ENCODE data around the gene SLC44A3. TPM values are rescaled to one million over a fixed set of nuclear protein-coding genes. Genes with fewer than 3 reads are reported as not detected.

The SLC44A3 gene
- total and polyA plus RNA-seq, 2 of the 13 experiments (the other 11 are each of a cell fraction or from before 2014, with no cell fraction given), result 6.8 to 14.1 TPM

DNA sequence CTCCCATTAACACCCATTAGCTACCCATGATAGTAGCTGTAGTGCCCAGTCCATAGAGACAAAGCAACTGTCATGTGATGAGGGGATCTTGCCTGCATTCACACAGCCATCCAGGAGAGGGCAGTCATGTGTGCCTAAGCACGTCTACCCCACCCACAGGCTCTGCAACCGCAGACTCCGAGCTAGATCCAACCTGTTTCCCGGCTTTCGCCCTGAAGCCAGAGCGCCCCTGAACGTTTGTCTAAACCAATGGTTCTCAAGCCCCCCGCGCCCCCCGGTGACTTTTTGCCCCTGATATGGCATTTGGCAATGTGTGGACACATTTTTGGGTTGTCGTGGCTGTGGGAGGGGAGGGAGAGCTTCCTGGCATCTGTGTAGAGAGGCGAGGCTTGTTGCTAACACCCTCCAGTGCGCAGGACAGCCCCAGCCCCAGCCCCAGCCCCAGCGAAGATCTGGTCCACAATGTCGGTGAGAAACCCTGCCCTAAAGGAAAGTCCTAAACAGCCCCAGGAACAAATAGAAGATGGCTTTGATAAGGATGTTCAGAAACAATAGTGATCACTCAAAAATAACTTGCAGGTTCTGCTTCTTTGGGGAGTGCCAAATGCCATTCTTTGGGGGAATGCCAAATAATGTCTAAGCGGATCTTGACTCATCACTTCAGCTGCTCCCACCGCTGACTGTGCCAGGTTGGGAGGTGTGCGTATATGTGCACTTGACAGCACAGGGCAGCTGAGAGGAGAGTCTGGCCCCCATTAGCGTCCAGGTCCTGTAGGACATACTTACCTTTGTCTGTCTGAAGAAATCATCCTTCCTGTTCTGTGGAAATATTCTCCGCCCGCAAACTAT, 34.5 kb downstream of the SLC44A3 start (continued):
- TF ChIP-seq HNF1B (CRISPR knock-in tag; IDR thresholded peaks at IDR 0.05) (peak; percentile 60; the same call in 1 of the 2 replicates), ZMYM4 (CRISPR knock-in tag; IDR thresholded peaks at IDR 0.05) (peak; percentile 80; the same call in 1 of the 2 replicates), ZNF510 (CRISPR knock-in tag; IDR thresholded peaks at IDR 0.05; ENCODE audit: low read depth) (no peak), SMC3 (IDR thresholded peaks at IDR 0.05; ENCODE audit: low read length) (peak; percentile 96), EED (CRISPR knock-in tag; IDR thresholded peaks at IDR 0.05) (no peak), MXI1 (IDR thresholded peaks at IDR 0.05; ENCODE audit: borderline replicate concordance, low read depth, low read length) (peak; percentile 34; the same call in 1 of the 3 replicates), ZBTB1 (CRISPR knock-in tag; IDR thresholded peaks at IDR 0.05; ENCODE audit: borderline replicate concordance) (no peak), AKAP8 (CRISPR knock-in tag; IDR thresholded peaks at IDR 0.05) (no peak), KLF16 (CRISPR knock-in tag; IDR thresholded peaks at IDR 0.05) (0 out of 4 replicates have a peak, but pooled peaks of 1 of the 2 experiments have one; percentile 47), ZNF331 (CRISPR knock-in tag; IDR thresholded peaks at IDR 0.05) (peak; percentile 59; the same call in 1 of the 2 replicates), ZNF577 (CRISPR knock-in tag; IDR thresholded peaks at IDR 0.05; ENCODE audit: borderline replicate concordance, low read depth) (no peak), ATF2 (CRISPR knock-in tag; IDR thresholded peaks at IDR 0.05) (no peak), HDAC1 (CRISPR knock-in tag; IDR thresholded peaks at IDR 0.05) (no peak), SOX13 (IDR thresholded peaks at IDR 0.05) (no peak), SOX13 (CRISPR knock-in tag; conservative IDR thresholded peaks at IDR 0.05 in 1 of 2, IDR thresholded peaks at IDR 0.05 in 1 of 2) (peak in 1 of 2 experiments; percentile 32; a peak in 1 of 4 replicates), ZSCAN12 (CRISPR knock-in tag; IDR thresholded peaks at IDR 0.05) (no peak)
- TF ChIP-seq, protein P1, sequence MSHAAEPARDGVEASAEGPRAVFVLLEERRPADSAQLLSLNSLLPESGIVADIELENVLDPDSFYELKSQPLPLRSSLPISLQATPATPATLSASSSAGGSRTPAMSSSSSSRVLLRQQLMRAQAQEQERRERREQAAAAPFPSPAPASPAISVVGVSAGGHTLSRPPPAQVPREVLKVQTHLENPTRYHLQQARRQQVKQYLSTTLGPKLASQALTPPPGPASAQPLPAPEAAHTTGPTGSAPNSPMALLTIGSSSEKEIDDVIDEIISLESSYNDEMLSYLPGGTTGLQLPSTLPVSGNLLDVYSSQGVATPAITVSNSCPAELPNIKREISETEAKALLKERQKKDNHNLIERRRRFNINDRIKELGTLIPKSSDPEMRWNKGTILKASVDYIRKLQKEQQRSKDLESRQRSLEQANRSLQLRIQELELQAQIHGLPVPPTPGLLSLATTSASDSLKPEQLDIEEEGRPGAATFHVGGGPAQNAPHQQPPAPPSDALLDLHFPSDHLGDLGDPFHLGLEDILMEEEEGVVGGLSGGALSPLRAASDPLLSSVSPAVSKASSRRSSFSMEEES (CRISPR knock-in tag; IDR thresholded peaks at IDR 0.05), result peak; percentile 96
- TF ChIP-seq, protein P2, sequence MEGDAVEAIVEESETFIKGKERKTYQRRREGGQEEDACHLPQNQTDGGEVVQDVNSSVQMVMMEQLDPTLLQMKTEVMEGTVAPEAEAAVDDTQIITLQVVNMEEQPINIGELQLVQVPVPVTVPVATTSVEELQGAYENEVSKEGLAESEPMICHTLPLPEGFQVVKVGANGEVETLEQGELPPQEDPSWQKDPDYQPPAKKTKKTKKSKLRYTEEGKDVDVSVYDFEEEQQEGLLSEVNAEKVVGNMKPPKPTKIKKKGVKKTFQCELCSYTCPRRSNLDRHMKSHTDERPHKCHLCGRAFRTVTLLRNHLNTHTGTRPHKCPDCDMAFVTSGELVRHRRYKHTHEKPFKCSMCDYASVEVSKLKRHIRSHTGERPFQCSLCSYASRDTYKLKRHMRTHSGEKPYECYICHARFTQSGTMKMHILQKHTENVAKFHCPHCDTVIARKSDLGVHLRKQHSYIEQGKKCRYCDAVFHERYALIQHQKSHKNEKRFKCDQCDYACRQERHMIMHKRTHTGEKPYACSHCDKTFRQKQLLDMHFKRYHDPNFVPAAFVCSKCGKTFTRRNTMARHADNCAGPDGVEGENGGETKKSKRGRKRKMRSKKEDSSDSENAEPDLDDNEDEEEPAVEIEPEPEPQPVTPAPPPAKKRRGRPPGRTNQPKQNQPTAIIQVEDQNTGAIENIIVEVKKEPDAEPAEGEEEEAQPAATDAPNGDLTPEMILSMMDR (CRISPR knock-in tag; IDR thresholded peaks at IDR 0.05), result peak; percentile 98
- TF ChIP-seq, protein P3, sequence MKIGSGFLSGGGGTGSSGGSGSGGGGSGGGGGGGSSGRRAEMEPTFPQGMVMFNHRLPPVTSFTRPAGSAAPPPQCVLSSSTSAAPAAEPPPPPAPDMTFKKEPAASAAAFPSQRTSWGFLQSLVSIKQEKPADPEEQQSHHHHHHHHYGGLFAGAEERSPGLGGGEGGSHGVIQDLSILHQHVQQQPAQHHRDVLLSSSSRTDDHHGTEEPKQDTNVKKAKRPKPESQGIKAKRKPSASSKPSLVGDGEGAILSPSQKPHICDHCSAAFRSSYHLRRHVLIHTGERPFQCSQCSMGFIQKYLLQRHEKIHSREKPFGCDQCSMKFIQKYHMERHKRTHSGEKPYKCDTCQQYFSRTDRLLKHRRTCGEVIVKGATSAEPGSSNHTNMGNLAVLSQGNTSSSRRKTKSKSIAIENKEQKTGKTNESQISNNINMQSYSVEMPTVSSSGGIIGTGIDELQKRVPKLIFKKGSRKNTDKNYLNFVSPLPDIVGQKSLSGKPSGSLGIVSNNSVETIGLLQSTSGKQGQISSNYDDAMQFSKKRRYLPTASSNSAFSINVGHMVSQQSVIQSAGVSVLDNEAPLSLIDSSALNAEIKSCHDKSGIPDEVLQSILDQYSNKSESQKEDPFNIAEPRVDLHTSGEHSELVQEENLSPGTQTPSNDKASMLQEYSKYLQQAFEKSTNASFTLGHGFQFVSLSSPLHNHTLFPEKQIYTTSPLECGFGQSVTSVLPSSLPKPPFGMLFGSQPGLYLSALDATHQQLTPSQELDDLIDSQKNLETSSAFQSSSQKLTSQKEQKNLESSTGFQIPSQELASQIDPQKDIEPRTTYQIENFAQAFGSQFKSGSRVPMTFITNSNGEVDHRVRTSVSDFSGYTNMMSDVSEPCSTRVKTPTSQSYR (CRISPR knock-in tag; IDR thresholded peaks at IDR 0.05; ENCODE audit: borderline replicate concordance), result no peak

All from HepG2 (cell line).